GM13976 (cell line): ENCODE measurements around the gene PADI6.

Source experiments
- DNase-seq: peaks from one replicate; pipeline ENCODE4 v3.0.0; 2012; ENCODE audit warnings: low spot score
- in situ Hi-C: fragments of 300-500 bp; cut with MboI; formaldehyde crosslinking; loops from one replicate; pipeline ENCODE4 v1.12.0; 2022; ENCODE audit warnings: low sequenced_read_pairs, mixed read lengths, inconsistent platforms; ENCODE audit not compliant: unreplicated experiment
- TF ChIP-seq, protein P1 (sequence below): IDR thresholded peaks from 2 replicates; pipeline ENCODE4 v1.5.1; 2012; ENCODE audit warnings: borderline replicate concordance, mild to moderate bottlenecking; ENCODE audit not compliant: insufficient read depth; ENCODE audit errors: extremely low read depth, missing control alignments, control extremely low read depth

The PADI6 gene

DNA sequence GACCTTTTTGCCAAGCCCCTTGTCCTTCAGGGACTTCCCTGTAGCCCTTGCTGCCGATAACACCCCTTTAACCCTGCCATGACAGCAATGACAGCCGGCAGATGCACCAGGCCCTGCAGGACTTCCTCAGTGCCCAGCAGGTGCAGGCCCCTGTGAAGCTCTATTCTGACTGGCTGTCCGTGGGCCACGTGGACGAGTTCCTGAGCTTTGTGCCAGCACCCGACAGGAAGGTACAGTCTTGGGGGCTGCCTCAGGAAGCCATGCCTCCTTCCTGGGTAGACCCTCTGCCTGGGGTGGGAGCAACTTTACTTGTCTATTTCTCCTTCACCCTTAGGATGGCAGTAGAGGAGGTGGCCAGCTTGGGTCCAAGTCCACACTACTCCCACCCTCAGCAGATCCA is 16.1 kb upstream of the PADI6 start:
- in situ Hi-C loops: no loop called here
- DNase-seq: no peak
- TF ChIP-seq, protein P1, sequence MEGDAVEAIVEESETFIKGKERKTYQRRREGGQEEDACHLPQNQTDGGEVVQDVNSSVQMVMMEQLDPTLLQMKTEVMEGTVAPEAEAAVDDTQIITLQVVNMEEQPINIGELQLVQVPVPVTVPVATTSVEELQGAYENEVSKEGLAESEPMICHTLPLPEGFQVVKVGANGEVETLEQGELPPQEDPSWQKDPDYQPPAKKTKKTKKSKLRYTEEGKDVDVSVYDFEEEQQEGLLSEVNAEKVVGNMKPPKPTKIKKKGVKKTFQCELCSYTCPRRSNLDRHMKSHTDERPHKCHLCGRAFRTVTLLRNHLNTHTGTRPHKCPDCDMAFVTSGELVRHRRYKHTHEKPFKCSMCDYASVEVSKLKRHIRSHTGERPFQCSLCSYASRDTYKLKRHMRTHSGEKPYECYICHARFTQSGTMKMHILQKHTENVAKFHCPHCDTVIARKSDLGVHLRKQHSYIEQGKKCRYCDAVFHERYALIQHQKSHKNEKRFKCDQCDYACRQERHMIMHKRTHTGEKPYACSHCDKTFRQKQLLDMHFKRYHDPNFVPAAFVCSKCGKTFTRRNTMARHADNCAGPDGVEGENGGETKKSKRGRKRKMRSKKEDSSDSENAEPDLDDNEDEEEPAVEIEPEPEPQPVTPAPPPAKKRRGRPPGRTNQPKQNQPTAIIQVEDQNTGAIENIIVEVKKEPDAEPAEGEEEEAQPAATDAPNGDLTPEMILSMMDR: no peak

DNA sequence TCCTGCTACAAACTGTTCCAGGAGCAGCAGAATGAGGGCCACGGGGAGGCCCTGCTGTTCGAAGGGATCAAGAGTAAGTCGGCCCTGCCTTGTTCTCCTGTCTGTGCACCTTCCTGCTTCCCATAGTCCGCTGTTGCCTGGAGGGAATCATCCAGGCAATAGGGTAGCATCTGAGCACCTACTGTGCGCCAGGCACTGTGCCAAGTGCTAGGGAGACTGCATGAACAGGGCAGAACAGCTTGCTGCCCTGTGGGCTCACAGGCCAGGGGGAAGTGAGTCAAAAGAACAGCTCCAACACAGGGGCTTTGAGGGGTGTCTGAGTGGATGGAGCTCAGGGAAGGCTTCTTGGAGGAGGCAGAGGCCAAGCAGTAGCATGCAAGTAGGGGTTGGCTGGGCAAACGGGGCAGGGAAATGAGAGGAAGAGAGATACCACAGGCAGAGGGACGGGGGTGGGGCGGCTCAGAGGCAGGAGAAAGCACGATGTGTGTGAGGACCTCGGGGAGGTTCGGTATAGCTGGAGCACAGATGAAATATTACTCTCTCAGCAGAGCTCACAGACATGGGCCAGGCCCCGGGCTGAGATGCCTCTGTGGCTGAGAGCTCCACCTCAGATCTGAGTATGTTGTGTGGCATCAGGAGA is 15.5 kb upstream of the PADI6 start:
- in situ Hi-C loops: no loop called here
- DNase-seq: no peak
- TF ChIP-seq, protein P1: no peak

DNA sequence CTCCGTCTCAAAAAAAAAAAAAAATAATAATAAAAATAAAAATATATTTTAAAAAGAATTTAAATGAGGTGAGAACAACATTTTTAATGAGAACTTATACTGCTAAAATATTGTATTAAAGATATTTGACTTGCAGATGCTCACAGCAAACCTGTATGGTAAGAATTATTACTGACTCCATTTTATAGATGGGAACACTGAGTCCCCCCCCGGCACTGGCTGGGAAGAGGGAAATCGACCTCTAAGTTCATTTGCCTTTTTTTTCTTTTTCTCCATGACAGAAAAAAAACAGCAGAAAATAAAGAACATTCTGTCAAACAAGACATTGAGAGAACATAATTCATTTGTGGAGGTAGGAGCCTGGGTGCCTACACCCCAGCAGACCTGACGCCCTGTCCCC is 13.4 kb upstream of the PADI6 start:
- in situ Hi-C loops: no loop called here
- TF ChIP-seq, protein P1: no peak
- DNase-seq: no peak

DNA sequence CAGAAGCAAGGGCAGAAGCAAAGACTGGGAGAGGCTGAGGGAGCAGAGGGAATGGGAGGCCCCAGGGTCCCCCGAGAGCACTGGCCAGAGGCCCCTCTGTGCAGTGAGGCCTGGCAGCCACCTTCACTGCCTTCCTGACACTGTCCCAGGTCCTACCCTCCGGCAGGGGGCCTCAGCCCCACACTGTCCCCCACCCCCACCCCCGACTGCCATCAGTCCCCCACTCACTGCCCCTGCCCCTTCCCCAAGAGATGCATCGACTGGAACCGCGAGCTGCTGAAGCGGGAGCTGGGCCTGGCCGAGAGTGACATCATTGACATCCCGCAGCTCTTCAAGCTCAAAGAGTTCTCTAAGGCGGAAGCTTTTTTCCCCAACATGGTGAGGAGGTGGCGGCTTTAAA is 13.0 kb upstream of the PADI6 start:
- TF ChIP-seq, protein P1: no peak
- in situ Hi-C loops: no loop called here
- DNase-seq: no peak

DNA sequence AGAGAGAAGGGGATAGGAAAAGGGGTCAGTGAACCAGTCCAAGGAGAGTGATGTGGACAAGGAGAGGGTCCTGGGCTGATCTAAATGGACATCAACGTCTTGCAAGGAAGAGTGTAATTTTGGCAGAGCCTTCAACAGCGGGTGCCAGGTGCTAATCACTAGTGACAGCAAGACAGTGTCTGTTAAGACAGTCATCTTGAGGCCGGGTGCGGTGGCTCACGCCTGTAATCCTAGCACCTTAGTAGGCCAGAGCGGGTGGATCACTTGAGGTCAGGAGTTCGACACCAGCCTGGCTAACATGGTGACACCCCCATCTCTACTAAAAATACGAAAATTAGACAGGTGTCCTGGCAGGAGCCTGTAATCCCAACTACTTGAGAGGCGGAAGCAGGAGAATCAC is 12.2 kb upstream of the PADI6 start:
- TF ChIP-seq, protein P1: no peak
- DNase-seq: no peak
- in situ Hi-C loops: no loop called here

DNA sequence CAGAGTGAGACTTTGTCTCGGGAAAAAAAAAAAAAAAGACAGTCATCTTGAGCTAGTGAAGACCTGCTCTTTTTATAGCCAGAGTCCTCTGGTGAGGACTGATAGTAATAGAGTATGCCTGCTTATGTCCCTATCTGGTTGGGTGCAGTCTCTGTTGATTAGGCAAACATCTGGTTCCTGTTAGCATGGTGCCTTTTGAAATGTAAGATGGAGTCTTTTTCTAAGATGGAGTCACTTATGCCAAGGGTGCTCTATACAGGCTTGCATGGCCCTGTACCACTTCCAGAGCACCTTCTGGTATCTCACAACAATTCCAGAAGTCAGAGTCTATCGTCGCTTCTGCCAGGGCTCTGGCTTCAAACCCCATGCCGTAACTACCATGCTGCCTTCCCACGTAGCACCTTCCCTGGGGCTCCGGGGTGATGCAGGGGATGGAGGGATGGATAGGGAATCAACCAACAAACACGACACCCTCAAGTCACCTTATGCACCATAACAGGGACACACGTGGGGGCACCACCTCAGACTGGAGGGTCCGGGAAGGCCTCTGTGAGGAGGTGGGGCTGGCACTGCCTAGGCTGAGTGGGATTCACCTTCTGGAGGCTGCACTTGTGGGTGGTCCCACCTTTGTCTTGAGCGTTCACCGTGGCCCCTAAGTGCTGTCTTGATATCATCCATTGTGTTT is 11.6 kb upstream of the PADI6 start:
- no peak for DNase-seq
- in situ Hi-C loops: no loop called here
- TF ChIP-seq, protein P1: no peak
